HG03432 (cell line): ENCODE measurements around the gene CFAP77.
"Not testable (repeated sequence)": the region's sequence is repeated elsewhere in the genome, so short reads cannot be mapped to it uniquely, and the experiment has no call there.

Experiments
- ATAC-seq: cut with Tn5 transposase; IDR thresholded peaks from one replicate; pipeline ENCODE4 v1.9.1; 2021; ENCODE audit warnings: mild to moderate bottlenecking, moderate library complexity; ENCODE audit not compliant: unreplicated experiment

The CFAP77 gene

DNA sequence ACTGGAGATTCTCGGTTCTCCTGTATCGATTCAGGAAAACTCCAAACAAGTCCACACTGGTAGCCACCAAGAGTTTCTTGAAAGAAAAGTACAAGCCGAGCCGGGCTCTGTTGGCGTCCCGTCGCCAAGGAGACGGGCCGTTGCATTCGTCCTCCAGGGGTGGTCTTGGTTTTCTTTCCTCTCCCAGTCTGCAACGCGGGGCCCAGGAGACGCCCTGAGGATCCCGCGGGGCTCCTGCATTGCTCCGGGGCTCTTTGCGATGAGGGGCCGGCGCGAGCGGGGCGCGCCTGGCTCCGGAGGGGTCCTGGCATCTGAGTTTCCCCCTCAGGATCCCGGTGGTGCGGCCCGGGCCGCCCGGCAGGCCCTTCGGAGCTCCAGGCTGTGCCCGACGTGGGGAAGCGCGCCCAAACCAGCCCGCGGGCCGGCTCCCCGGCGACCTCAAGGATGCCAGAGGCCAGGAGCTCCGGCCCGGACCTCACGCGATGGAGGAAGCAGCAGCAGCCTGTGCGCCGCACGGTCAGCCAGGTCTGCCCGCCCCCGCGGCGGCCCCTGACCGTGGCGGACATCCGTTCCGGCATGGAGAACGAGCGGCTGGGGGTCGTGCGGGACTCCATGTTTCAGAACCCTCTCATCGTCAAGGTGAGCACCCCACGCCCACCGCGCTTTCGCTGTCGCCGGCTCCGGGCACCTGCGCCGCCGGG, at the start of gene CFAP77:
Gene CFAP77, plus strand, starts transcription at position 384 of the 701 bp plus-strand sequence. Its CDS starts 61 bp downstream, at position 445.
- no peak for ATAC-seq

GRCh38 chr9:132364068-132364467, 45.9 kb upstream of the CFAP77 start:
- no peak for ATAC-seq

DNA sequence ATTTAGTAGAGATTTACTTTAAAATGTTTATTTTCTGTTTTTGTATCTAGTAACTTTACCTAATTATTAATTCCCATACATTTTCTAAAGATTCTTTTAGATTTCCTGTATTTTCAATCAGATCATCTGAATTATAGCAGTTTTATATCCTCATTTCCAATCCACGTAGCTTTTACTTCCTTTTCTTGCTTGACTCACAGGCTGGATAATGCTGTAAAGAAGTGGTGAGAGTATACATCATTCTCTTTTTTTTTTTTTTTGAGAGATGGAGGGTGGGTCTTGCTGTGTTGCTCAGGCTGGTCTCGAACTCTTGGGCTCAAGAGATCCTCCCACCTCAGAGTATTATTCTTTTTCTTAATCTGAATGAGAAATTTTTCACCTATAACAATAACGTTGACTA, 44.0 kb upstream of the CFAP77 start:
- ATAC-seq = no peak

DNA sequence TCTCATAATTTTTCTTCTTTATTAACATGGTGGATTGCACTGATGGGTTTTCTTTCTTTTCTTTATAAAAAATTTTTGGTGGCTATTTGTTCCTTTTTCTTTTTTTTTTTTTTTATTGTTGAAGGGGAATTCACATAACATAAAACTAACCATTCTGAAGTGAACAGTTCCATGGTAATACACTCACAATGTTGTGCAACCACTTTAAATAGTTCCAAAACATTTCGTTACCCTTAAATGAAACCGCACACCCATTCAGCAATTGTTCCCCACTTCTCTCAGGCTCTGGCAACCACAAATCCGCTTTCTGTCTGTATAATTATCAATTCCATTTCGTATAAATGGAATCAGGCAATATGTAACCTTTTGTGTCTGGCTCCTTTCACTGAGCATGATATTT, 43.5 kb upstream of the CFAP77 start:
- no peak for ATAC-seq

GRCh38 chr9:132367613-132368313, 42.2 kb upstream of the CFAP77 start:
- ATAC-seq = no peak

DNA sequence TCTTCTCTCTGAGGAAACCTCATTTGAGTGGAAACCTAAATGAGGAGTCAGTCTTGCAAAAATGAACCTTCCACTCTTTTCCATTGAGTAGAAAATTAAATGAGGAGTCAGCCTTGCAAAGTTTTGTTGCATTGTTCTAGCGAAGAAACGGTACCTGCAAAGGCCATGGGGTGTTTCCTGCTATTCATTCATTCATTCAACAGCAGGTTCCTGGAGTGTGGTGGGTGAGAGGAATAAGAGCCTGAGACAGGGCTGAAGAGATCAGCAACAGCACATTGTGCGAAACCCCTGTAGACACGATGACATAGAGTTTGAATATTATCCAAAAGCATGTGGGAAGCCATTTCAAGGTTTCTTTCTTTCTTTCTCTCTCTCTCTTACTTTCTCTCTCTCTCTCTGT, 40.6 kb upstream of the CFAP77 start:
- no peak for ATAC-seq

DNA sequence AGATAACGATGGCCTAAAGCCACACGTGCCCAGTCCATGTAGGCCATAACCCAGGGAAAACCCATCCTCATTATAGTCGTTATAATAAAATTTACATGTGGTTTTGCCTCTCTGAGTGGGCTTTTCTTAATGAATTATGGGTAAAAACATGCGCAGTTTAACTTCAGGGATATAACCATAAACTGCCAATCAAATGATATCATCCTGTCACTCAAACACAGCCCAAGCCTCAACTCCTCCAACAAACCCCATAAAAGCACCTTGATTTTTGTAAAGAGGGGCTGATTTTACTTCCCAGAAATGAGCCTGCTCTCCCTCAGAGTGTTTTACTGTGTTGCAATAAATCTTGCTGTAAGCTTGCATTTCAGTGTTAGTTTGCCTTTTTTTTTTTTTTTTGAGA, 39.4 kb upstream of the CFAP77 start:
- ATAC-seq = no peak

DNA sequence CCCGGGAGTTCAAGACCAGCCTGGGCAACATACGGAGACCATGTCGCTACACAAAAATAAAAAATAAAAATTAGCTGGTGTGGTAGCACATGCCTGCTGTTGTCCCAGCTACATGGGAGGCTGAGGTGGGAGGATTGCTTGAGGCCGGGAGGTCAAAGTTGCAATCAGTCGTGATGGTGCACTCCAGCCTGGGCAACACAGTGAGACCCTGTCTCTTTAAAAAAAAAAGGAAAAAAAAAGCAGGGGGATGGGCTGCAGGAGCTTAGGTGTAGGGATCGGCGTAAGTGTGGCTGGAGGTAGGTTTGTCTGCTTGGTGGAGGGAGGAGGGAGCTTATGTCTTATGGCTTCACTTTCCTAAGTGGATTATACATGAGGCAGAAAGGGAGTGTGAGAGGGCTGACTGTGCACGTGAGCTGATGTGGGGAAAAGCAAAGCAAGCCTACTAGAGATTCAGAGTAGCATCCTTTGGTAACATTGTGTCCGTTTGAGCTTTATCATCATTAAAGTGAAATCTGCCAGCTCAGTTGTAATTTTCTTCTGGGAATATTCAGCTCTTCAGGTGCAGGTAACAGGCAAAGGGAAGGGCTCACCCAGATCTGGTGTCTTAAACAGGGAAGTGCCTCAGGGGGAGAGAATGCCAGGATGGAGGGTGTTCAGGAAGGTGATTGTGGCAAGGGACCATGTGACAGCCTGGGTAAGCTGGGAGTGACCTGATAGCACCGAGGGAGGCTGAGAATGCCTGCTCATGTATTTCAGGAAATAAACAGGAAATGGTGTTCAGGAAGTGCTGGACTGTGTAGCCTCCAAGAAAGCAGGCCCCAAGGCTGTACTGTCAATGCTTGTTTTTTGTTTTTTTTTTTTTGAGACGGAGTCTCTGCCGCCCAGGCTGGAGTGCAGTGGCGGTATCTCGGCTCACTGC, 37.6 kb upstream of the CFAP77 start:
- ATAC-seq = no peak

GRCh38 chr9:132377769-132378168, 32.2 kb upstream of the CFAP77 start:
- ATAC-seq = not testable (repeated sequence)

- not testable (repeated sequence) for ATAC-seq
These were observed 31.6 kb upstream of the CFAP77 start for GRCh38 chr9:132378416-132378815.

DNA sequence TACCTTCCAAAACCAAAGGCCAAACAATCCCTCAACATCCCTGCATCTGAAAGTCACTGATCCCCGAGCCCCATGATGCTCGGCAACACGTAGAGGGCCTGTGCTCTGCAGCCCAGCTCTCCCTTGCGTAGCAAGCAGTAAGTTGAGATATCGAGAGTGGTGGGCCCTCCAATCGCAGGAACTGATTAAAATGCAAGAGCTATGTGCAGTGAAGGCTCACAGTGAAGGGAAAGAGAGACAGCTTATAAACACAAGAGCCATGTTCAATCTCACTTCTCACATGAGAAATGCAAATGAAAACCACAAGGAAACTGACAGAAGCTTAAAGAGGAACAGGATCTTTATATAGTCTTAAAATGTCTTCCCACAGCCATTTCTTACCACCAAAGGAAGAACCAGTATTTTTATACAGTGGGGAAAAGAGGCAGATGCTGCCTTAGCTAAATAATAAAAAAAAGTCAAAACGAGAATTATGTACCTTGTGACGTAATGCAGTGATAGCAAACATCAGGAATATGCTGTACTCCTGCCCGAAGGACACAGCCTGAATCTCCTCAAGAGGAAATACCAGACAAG, 28.0 kb upstream of the CFAP77 start:
- ATAC-seq = peak; percentile 67

- ATAC-seq = peak; percentile 45
These were observed 26.5 kb upstream of the CFAP77 start for GRCh38 chr9:132383462-132383883.

- ATAC-seq = peak; percentile 43
These were observed 25.6 kb upstream of the CFAP77 start for GRCh38 chr9:132384376-132384775.

- no peak for ATAC-seq
These were observed 22.9 kb upstream of the CFAP77 start for GRCh38 chr9:132387133-132387532.

DNA sequence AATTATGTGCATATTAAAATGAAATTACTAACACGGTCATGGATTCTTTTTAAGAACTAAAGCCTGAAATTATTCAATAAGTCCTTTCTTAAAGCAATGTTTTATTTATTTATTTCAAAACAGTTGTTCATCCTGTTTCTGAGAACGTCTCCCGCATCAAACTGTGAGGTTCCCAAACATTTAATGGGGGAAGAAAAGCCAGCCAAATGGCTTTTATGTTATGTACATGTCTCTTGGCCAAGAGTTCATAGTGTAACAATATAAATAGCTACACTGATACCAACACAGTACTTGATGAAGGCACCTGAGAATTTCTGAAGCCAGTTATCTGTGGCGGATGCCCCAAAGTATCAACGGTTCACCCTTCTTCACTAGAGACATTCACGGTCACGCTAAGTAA, 19.0 kb upstream of the CFAP77 start:
- no peak for ATAC-seq

DNA sequence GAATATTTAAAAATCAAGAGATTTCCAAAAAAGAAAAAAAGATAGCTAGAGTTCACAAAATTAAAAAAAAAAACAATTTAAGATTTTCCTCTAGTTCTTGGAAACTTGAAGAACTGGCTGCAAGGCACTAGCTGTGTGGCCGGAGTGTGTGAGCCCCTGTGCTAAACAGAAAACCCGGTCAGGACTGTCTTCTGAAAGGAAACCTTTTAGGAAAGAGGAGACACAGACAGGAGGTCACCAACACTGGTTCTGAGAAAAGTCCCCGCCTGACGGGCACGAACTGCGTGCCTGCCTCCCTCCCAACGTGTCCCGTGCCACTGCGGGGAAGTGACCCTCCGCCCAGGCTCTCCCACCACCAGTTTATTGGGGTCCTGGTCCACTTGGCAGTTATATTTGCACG, 18.6 kb upstream of the CFAP77 start:
- ATAC-seq = no peak

GRCh38 chr9:132395560-132395959, 14.5 kb upstream of the CFAP77 start:
- no peak for ATAC-seq

DNA sequence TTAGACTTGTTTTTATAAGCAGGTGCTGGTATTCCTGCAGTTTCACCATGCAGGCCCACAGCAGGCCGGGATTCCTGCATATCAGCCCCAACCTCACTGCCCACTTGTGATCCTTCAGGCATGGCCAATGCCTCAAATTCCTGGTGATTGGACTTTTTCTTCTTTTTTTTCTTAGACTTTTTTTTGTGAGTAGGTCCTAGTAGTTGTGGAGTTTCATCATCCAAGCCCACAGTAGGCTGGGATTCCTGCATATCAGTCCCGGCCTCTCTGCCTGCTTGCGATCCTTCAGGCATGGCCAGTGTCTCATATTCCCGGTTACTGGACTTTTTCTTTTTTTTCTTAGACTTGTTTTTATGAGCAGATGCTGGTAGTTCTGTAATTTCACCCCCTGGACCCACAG, 8.2 kb upstream of the CFAP77 start:
- ATAC-seq = no peak

DNA sequence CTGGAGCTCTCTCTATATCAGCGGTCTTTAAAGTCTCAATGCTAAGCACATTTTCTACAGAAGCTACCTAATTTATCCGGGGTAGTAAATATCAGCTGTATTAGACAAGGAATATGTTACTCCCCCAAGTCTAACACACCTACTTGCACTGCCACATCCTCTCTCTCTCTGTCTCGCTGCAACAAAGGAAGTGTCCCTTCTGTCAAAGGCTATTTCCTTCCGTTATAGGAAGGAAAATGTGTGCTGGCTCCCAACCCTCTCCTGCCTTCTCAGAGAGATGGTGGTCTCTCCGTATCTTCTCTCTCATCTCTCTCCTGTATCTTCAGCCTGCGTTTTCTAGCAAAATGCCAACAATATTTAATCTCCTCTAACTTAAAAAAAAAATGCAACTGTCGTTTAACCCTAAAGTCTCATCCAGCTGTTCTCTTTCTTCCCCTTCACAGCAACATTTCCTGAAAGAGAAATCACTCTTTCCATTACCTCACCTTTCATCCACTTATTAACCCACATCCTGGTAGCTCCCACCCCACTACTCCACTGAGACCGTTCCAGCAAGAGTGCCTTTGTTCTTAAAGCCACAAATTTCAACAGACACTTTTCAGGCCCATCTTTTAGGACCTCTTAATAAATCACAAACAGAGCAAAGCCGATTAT, 5.7 kb upstream of the CFAP77 start:
- ATAC-seq = no peak

DNA sequence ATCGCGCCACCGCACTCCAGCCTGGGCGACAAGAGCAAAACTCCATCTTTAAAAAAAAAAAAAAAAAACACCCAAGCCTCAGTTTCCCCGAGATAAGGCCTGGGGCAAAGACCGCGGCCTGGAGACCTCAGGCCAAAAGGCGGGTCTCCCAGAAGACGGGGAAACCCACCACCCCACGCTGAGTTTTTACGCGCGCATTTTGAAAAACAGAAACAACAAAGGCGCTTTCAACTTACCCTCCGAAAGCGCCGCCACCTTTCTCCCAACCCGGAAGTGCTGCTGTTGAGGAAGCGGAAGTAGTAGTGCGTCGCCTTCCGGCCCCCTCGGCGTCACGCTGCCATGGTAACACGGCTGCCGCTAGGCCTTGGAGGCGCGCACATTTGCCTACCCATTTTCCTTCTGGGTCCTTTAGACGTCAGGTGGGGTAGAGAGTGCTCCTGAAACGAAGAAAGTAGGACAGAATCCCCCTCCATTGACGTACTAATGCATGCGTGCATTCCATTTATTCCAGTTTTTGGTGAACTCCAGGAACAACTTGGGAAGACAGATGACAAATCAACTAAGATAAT, 3.4 kb upstream of the CFAP77 start, which contains the start of gene TTF1:
Gene TTF1, minus strand, starts transcription at position 287 of the 569 bp plus-strand sequence. CDS start 4,019 bp downstream, outside the sequence.
- ATAC-seq = peak; percentile 76
